Calu3 (cell line): Measurements from ENCODE around the gene MUL1. TPM values are rescaled to one million over a fixed set of nuclear protein-coding genes. Genes with fewer than 3 reads are reported as not detected.

Experiments used
- BruUV-seq: library from RNA; stranded (reverse); fragments of 400-500 nt; replicated peaks from 2 replicates; lab custom pipeline; 2021; lab: Mats Ljungman, UMichigan
- CTCF ChIA-PET: fragments of 300-600 bp; sonication (Branson Sonifier 250); formaldehyde crosslinking; loops from one replicate; lab custom pipeline; 2022; ENCODE audit warnings: antibody characterized with exemption; lab: Charles Lee
- DNase-seq: peaks from one replicate; pipeline ENCODE4 v3.0.0; 2022
- H3K27ac Mint-ChIP-seq: one replicate; pipeline ENCODE4 v1.8.0; 2022; ENCODE audit warnings: mixed read lengths; ENCODE audit not compliant: unreplicated experiment
- H3K27me3 Mint-ChIP-seq: one replicate; pipeline ENCODE4 v1.8.0; 2022; ENCODE audit warnings: mixed read lengths; ENCODE audit not compliant: unreplicated experiment
- H3K36me3 Mint-ChIP-seq: one replicate; pipeline ENCODE4 v1.8.0; 2022; ENCODE audit warnings: mild to moderate bottlenecking, moderate library complexity, mixed read lengths; ENCODE audit not compliant: insufficient read depth, unreplicated experiment
- H3K4me1 Mint-ChIP-seq: one replicate; pipeline ENCODE4 v1.8.0; 2022; ENCODE audit warnings: mild to moderate bottlenecking, low read depth, mixed read lengths; ENCODE audit not compliant: unreplicated experiment
- H3K4me3 Mint-ChIP-seq: one replicate; pipeline ENCODE4 v1.8.0; 2022; ENCODE audit warnings: mild to moderate bottlenecking, low read depth, moderate library complexity, mixed read lengths; ENCODE audit not compliant: unreplicated experiment
- H3K9me3 Mint-ChIP-seq: one replicate; pipeline ENCODE4 v1.8.0; 2022; ENCODE audit warnings: low read depth, mixed read lengths; ENCODE audit not compliant: unreplicated experiment
- intact Hi-C: fragments of 100-400 bp; cut with micrococcal nuclease; formaldehyde crosslinking; loops from one replicate; pipeline ENCODE4 v1.10.0; 2022; ENCODE audit not compliant: unreplicated experiment
- total RNA-seq: library from RNA; stranded (reverse); gene quantifications from 2 replicates; pipeline ENCODE4 v1.2.3, GENCODE V29; 2022
- TF ChIP-seq, protein P1 (sequence below): fragments of 200-600 bp; IDR thresholded peaks from one replicate; pipeline ENCODE4 v1.8.0; 2022; ENCODE audit warnings: antibody characterized with exemption; ENCODE audit not compliant: unreplicated experiment

The MUL1 gene
- total RNA-seq, 1 experiment from 2014 or later = 21.9 TPM

DNA sequence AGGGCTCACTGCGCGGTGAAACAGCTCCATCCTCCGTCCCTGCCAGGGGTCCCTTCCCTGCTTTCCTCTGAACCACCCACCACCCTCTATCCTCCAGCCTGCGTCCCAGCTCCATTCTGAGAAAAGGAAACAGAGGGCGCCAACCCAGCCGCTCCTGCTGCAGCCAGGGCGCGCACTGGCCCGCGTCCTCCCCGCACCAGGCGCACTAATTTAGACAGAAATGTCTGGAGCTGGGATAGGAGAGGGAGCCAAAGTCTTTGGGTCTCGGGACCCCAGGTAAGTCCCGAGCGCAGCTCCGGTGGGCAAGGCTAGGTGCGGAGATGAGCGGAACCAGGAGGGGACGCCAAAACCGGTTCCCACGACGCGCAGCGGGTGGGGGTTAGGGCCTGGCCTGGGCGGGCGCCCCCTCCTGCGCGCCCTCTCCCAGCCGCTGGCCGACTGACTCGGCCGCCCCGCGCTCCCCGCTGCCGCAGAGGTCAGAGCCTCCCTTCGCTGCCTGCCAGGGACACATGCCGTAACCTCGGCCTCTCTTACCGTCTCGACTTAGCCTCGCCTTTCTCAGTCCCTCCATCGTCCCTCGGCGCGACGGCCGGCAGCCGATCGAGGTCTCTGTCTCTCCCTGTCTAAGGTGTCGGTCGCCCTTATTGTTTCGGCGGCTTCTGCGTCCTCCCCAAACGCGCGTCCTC lies 24.0 kb downstream of the MUL1 start:
- Mint-ChIP-seq H3K4me3 (peak overlapping the region; percentile 99), H3K27me3 (no peaks in the 10 kb centered on the region), H3K9me3 (no peaks in the 10 kb centered on the region), H3K27ac (peak overlapping the region; percentile 94), H3K36me3 (peaks cover 66% of the 10 kb centered on the region), H3K4me1 (peaks cover 64% of the 10 kb centered on the region)
- TF ChIP-seq, protein P1, sequence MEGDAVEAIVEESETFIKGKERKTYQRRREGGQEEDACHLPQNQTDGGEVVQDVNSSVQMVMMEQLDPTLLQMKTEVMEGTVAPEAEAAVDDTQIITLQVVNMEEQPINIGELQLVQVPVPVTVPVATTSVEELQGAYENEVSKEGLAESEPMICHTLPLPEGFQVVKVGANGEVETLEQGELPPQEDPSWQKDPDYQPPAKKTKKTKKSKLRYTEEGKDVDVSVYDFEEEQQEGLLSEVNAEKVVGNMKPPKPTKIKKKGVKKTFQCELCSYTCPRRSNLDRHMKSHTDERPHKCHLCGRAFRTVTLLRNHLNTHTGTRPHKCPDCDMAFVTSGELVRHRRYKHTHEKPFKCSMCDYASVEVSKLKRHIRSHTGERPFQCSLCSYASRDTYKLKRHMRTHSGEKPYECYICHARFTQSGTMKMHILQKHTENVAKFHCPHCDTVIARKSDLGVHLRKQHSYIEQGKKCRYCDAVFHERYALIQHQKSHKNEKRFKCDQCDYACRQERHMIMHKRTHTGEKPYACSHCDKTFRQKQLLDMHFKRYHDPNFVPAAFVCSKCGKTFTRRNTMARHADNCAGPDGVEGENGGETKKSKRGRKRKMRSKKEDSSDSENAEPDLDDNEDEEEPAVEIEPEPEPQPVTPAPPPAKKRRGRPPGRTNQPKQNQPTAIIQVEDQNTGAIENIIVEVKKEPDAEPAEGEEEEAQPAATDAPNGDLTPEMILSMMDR = no peak
- intact Hi-C loops = no loop called here
- CTCF ChIA-PET = interaction anchor here (1.1 kb wide), 1 partner anchor 9 kb away, joined by 3 read pairs; no protein-coding TSS in a partner anchor
- no TSS peak for BruUV-seq
- no peak for DNase-seq

DNA sequence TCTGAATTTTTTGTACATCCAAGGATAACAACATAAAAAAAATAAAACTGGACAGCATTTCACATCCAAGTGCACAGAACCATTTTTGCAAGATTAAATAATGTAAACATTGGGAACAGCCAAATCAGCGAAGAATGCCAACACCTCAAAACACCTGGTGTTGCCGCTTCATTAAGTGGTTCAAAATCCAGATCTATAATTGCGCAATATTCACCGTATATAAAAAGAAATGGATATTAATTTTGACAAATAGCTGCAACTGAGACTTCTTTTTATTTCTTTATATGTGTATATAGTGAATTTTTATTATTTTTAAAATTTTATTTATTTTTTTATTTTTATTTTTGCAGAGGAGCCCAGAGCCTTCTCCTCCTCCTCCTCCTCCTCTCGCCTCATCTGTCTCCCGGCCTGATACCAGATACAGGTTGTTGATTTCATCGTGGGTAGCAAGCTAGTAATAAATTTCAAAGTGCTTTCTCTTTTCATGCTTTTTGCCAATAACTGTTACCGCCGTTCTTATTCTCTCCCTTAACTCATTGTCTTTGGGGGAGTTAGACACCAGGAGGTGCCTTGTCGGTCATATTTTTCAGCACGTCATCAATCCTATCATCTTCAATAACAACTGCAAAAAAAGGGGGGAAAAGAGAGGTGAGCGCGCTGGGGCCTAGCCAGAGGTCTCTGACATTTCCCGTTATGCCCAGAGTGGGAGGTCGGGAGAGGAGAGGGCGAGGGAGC lies 24.7 kb downstream of the MUL1 start:
- peak overlapping the region; percentile 94 for H3K27ac Mint-ChIP-seq
- CTCF ChIA-PET = interaction anchor here (1.1 kb wide), 1 partner anchor 9 kb away, joined by 3 read pairs; no protein-coding TSS in a partner anchor
- no peak for DNase-seq
- no TSS peak for BruUV-seq
- intact Hi-C loops = no loop called here
- peaks cover 66% of the 10 kb centered on the region for H3K36me3 Mint-ChIP-seq
- peaks cover 65% of the 10 kb centered on the region for H3K4me1 Mint-ChIP-seq
- TF ChIP-seq, protein P1 = no peak
- H3K9me3 Mint-ChIP-seq = no peaks in the 10 kb centered on the region
- no peaks in the 10 kb centered on the region for H3K27me3 Mint-ChIP-seq
- H3K4me3 Mint-ChIP-seq = peak overlapping the region; percentile 99

DNA sequence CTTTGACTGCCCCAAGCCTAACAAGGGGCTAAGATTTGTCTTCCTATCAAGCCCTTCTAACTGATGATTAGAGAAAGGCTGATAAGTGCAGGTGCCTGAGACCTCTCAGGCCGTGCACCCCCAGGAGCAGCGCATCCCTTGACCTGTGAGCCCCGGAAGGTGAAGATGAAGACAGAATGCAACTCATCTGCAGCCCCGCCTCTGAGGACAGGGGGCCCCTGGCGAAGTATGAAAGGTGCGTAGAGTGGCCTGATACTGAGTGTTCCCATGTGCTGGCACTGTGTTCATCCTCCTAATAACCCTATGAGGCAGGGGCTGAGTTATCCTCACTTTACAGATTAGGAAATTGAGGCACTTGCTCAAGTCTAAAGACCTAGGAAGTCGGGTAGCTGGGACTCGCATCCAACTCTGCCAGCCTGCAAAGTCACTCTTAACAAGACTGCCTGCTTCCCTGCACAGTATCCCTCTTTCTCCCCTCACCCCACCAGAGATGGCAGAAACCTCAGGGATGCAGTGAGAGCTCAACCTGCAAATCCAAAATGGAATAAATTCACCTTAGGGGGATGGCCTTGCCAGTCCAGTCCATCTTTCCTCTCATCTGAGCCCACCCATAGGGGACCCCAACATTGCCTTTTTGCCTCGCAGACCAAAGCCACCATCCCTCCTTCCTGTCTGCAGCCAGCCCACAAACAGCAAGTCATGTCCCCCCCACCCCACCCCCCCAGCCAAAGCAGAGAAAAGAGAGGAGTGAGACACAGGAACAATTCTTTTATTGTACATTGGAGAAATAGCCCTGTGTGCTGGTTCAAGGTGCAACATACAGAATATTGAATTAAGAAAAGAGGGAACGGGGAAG lies 26.1 kb downstream of the MUL1 start:
- Mint-ChIP-seq H3K36me3 (peaks cover 68% of the 10 kb centered on the region), H3K27me3 (no peaks in the 10 kb centered on the region), H3K4me3 (peak overlapping the region; percentile 67), H3K9me3 (no peaks in the 10 kb centered on the region), H3K4me1 (peaks cover 58% of the 10 kb centered on the region), H3K27ac (peak overlapping the region; percentile 98)
- intact Hi-C loops = no loop called here
- DNase-seq = no peak
- CTCF ChIA-PET = interaction anchor here (1.5 kb wide), 1 partner anchor 13 kb away, joined by 9 read pairs; no protein-coding TSS in a partner anchor
- BruUV-seq = no TSS peak
- TF ChIP-seq, protein P1 = no peak
